B cell (primary cell): ENCODE measurements around the gene ASCL2. TPM values are rescaled to one million over a fixed set of nuclear protein-coding genes. Genes with fewer than 3 reads are reported as not detected.

Experiments
- ATAC-seq: fragments of 200-7000 bp; cut with Tn5 transposase; one replicate; pipeline ENCODE4 v1.10.0; 2021; ENCODE audit warnings: low read depth, mild to moderate bottlenecking, moderate number of reproducible peaks, moderate library complexity
- CTCF ChIA-PET: fragments of 350-600 bp; sonication (Branson Sonifier 250); formaldehyde crosslinking; loops from one replicate; lab custom pipeline; 2021; ENCODE audit warnings: antibody characterized with exemption, inconsistent platforms; lab: Charles Lee
- POLR2A ChIA-PET: fragments of 350-600 bp; sonication (Branson Sonifier 250); formaldehyde crosslinking; loops from one replicate; lab custom pipeline; 2021; ENCODE audit warnings: antibody characterized with exemption; lab: Charles Lee
- DNase-seq: peaks from one replicate; pipeline ENCODE4 v3.0.0; 2013
- H2AFZ ChIP-seq: 2 replicates; pipeline ENCODE4 v1.6.1; 2012; ENCODE audit warnings: mild to moderate bottlenecking, low read depth, low read length; ENCODE audit not compliant: insufficient read depth, poor library complexity, severe bottlenecking
- H3K27ac ChIP-seq, 2 donors: 1 replicate in 1 of 2; 2 replicates in 1 of 2; pipeline ENCODE4 v1.5.1; 2012 to 2013; ENCODE audit warnings: low read length in 2 of 2, mild to moderate bottlenecking in 2 of 2, moderate library complexity in 1 of 2
- H3K27me3 ChIP-seq, 4 experiments: fragments of 200-600 bp in 1 of 4; sonication (generic) in 1 of 4; replicated peaks in 1 of 4; 1 replicate in 2 of 4; 2 replicates in 2 of 4; pipeline versions ENCODE4 v1.6.1 to v1.7.0; 2013 to 2016; ENCODE audit warnings: low read length in 3 of 4, mild to moderate bottlenecking in 2 of 4, mixed read lengths in 1 of 4, moderate library complexity in 1 of 4; ENCODE audit not compliant: insufficient read depth in 4 of 4, control insufficient read depth in 3 of 4; ENCODE audit errors: control extremely low read depth in 1 of 4
- H3K36me3 ChIP-seq, 2 experiments: replicated peaks in 1 of 2; 1 replicate in 1 of 2; 2 replicates in 1 of 2; pipeline versions ENCODE4 v1.6.1 to v1.7.1; 2013; ENCODE audit warnings: low read length in 1 of 2; ENCODE audit not compliant: insufficient read depth in 2 of 2, control insufficient read depth in 1 of 2; ENCODE audit errors: control extremely low read depth in 1 of 2, extremely low read depth in 1 of 2
- H3K4me1 ChIP-seq, 2 donors: fragments of 200-600 bp in 1 of 2; sonication (generic) in 1 of 2; 1 replicate in 1 of 2; 2 replicates in 1 of 2; pipeline versions ENCODE4 v1.5.1 to v1.6.1; 2013 to 2017; ENCODE audit warnings: low read length in 2 of 2; ENCODE audit not compliant: control insufficient read depth in 2 of 2, insufficient read depth in 2 of 2
- H3K4me2 ChIP-seq: replicated peaks from 2 replicates; pipeline ENCODE3; 2012; ENCODE audit warnings: mild to moderate bottlenecking, low read depth, low read length; ENCODE audit not compliant: poor library complexity, severe bottlenecking
- H3K4me3 ChIP-seq, 5 experiments: fragments of 200-600 bp in 1 of 5; sonication (generic) in 1 of 5; 1 replicate in 3 of 5; 2 replicates in 2 of 5; pipeline versions ENCODE4 v1.5.1 to v1.7.0; 2011 to 2016; ENCODE audit warnings: low read length in 4 of 5, mild to moderate bottlenecking in 4 of 5, low read depth in 2 of 5, control low read depth in 1 of 5, moderate library complexity in 1 of 5; ENCODE audit not compliant: insufficient read depth in 1 of 5; ENCODE audit errors: control extremely low read depth in 1 of 5, extremely low read depth in 1 of 5
- H3K79me2 ChIP-seq: fragments of 200-600 bp; sonication (generic); one replicate; pipeline ENCODE4 v1.6.0; 2016; ENCODE audit warnings: low read length; ENCODE audit not compliant: control insufficient read depth, insufficient read depth
- H3K9ac ChIP-seq: fragments of 200-600 bp; sonication (generic); 2 replicates; pipeline ENCODE4 v1.6.1; 2017; ENCODE audit warnings: mild to moderate bottlenecking, low read length, moderate library complexity
- H3K9me3 ChIP-seq, 3 donors: one replicate each; pipeline versions ENCODE4 v1.6.1 to v1.7.1; 2013; ENCODE audit warnings: low read length in 2 of 3; ENCODE audit not compliant: control insufficient read depth in 2 of 3, insufficient read depth in 1 of 3; ENCODE audit errors: control extremely low read depth in 1 of 3
- H4K20me1 ChIP-seq: 2 replicates; pipeline ENCODE4 v1.6.0; 2012; ENCODE audit warnings: mild to moderate bottlenecking, low read length; ENCODE audit not compliant: insufficient read depth, control insufficient read depth, poor library complexity, severe bottlenecking
- H3K27ac Mint-ChIP-seq: one replicate; pipeline ENCODE4 v1.8.0; 2021; ENCODE audit warnings: mixed read lengths
- H3K27me3 Mint-ChIP-seq: one replicate; pipeline ENCODE4 v1.8.0; 2021; ENCODE audit warnings: mixed read lengths
- H3K4me1 Mint-ChIP-seq: one replicate; pipeline ENCODE4 v1.8.0; 2021; ENCODE audit warnings: mixed read lengths
- H3K4me3 Mint-ChIP-seq: one replicate; pipeline ENCODE4 v1.8.0; 2021; ENCODE audit warnings: mixed read lengths
- H3K9me3 Mint-ChIP-seq: one replicate; pipeline ENCODE4 v1.8.0; 2022; ENCODE audit warnings: mixed read lengths; ENCODE audit not compliant: insufficient read depth
- CTCF ChIP-seq: fragments of 200-600 bp; IDR thresholded peaks from one replicate; pipeline ENCODE4 v1.8.0; 2022; ENCODE audit warnings: antibody characterized with exemption, mild to moderate bottlenecking
- EZH2 ChIP-seq: IDR thresholded peaks from 2 replicates; pipeline ENCODE4 v1.6.1; 2012; ENCODE audit warnings: borderline replicate concordance, low read depth, mild to moderate bottlenecking, moderate library complexity, low read length; ENCODE audit not compliant: insufficient read depth, poor library complexity, severe bottlenecking
- WGBS: methylation state at CpG from one replicate; pipeline ENCODE4 v1.1.5; 2013; ENCODE audit warnings: missing lambda C conversion rate; ENCODE audit not compliant: insufficient coverage; 5-methylcytosine and 5-hydroxymethylcytosine counted together
- intact Hi-C: fragments of 100-400 bp; cut with micrococcal nuclease; formaldehyde crosslinking; loops from one replicate; pipeline ENCODE4 v1.10.0; 2022
- polyA plus RNA-seq: library from polyadenylated mRNA; depleted of rRNA; stranded (reverse); fragments of >200 nt; gene quantifications from 2 replicates; pipeline ENCODE4 v1.2.3, GENCODE V29; 2012
- total RNA-seq, 2 donors: library from RNA; stranded (reverse); fragments of 120-200 nt in 1 of 2; gene quantifications; 1 replicate in 1 of 2; 2 replicates in 1 of 2; pipeline versions ENCODE4 v1.2.3 to v1.2.4, GENCODE V29; 2013 to 2022

ASCL2 gene
- total and polyA plus RNA-seq, 2 donors (not counting 1 experiment from before 2014, with no cell fraction given): 2.1 to 2.2 TPM

DNA sequence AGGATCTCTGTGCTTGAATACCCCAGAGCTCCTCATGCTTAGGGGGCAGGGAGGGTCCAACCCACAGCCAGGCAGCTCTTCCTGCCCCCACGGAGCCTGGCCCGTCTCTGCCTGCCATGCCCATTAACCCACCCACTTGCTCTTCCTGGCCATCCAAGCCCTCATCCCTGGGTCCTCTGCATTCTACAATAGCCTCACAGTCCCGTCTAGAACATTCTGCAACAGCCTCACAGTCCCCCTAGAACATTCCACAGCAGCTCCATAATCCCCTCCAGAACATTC, 46.5 kb upstream of the ASCL2 start:
- Mint-ChIP-seq H3K27me3 (peaks cover 4% of the 10 kb centered on the region), H3K4me1 (no peaks in the 10 kb centered on the region), H3K27ac (no peak overlapping the region), H3K4me3 (no peak overlapping the region), H3K9me3 (no peaks in the 10 kb centered on the region)
- Histone ChIP-seq H3K9ac (no peak overlapping the region), H3K4me3 (no peak overlapping the region), H3K9me3 (peaks cover 0 to 7% (median 0%) of the 10 kb centered on the region in 3 donors), H3K4me1 (peaks cover 0 to 13% of the 10 kb centered on the region in 2 donors), H3K27ac (no peak overlapping the region), H3K27me3 (peaks cover 0 to 2% (median 0%) of the 10 kb centered on the region in 4 experiments), H4K20me1 (no peaks in the 10 kb centered on the region), H3K36me3 (no peaks in the 10 kb centered on the region), H3K79me2 (no peaks in the 10 kb centered on the region), H2AFZ (no peak overlapping the region), H3K4me2 (no peak overlapping the region)
- WGBS: 70% methylated on average over 3 of the region's 3 CpGs
- TF ChIP-seq EZH2 (no peak), CTCF (no peak)
- CTCF ChIA-PET: interaction anchor here (0.9 to 3.0 kb wide), 3 partner anchors 11 to 103 kb away, joined by 4 to 11 read pairs (median 4); no protein-coding TSS in a partner anchor
- intact Hi-C loops: no loop called here
- no peak for DNase-seq
- POLR2A ChIA-PET: no interaction called here
- ATAC-seq: no peak

DNA sequence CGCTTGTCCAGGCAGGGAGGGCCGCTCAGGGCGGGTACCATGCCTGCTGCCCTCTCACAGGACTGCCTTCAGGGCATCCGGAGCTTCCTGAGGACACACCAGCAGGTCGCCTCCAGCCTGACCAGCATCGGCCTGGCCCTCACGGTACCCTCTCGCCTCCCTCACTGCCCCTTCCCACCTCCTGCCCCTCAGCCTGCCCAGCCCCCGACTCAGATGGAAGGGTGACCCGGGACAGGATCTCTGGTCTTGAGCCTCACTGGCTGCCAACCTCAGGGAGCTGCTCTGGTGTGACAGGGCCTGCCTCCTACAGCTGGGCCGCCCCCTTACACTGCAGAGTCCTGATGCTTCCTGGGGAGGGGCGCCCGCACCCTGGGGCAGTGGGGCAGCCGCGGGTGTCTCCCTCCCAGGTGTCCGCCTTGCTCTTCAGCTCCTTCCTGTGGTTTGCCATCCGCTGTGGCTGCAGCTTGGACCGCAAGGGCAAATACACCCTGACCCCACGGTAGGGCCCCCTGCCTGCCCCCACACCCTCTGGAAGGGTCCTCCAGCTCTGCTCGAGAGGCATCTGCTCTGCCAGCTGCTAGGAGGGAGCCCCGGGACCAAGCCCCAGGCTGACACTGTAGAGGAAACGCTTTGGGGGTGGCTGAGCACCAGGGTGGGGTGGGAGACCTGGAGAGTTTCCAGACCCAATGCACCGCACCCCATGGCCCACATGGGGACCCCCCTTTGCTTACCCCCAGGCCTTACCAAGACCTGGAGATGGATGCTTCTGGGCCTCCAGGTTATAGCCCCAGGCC, 46.0 kb upstream of the ASCL2 start:
- Histone ChIP-seq H3K4me2 (no peak overlapping the region), H3K27ac (no peak overlapping the region), H3K36me3 (no peaks in the 10 kb centered on the region), H3K79me2 (no peaks in the 10 kb centered on the region), H3K9ac (no peak overlapping the region), H3K4me3 (no peak overlapping the region), H3K4me1 (peaks cover 0 to 13% of the 10 kb centered on the region in 2 donors), H2AFZ (no peak overlapping the region), H3K9me3 (peaks cover 0 to 7% (median 0%) of the 10 kb centered on the region in 3 donors), H3K27me3 (peaks cover 0 to under 1% (median 0%) of the 10 kb centered on the region in 4 experiments), H4K20me1 (no peaks in the 10 kb centered on the region)
- Mint-ChIP-seq H3K4me1 (no peaks in the 10 kb centered on the region), H3K9me3 (no peaks in the 10 kb centered on the region), H3K27ac (no peak overlapping the region), H3K27me3 (no peaks in the 10 kb centered on the region), H3K4me3 (no peak overlapping the region)
- WGBS: 68% methylated on average over 20 of the region's 23 CpGs
- CTCF ChIA-PET: interaction anchor here (0.9 to 3.0 kb wide), 2 partner anchors 12 to 104 kb away, joined by 4 to 11 read pairs; no protein-coding TSS in a partner anchor
- DNase-seq: no peak
- ATAC-seq: no peak
- intact Hi-C loops: no loop called here
- TF ChIP-seq EZH2: no peak
- TF ChIP-seq CTCF: no peak
- POLR2A ChIA-PET: no interaction called here
